HG03025 (cell line): ENCODE data around the gene RHOJ.

ENCODE experiments used
- ATAC-seq: cut with Tn5 transposase; IDR thresholded peaks from one replicate; pipeline ENCODE4 v1.9.1; 2021; ENCODE audit warnings: mild to moderate bottlenecking, moderate library complexity; ENCODE audit not compliant: unreplicated experiment, low FRiP score

RHOJ gene

GRCh38 chr14:63205044-63205575 lies 867 bp downstream of the RHOJ start:
- no peak for ATAC-seq

GRCh38 chr14:63205866-63206265 lies 1.6 kb downstream of the RHOJ start:
- ATAC-seq: no peak

- ATAC-seq: no peak
These were observed 4.9 kb downstream of the RHOJ start for GRCh38 chr14:63209160-63209559.

GRCh38 chr14:63210812-63211211 lies 6.6 kb downstream of the RHOJ start:
- ATAC-seq: no peak

- no peak for ATAC-seq
These were observed 8.0 kb downstream of the RHOJ start for GRCh38 chr14:63212209-63212608.

GRCh38 chr14:63212776-63213500 lies 8.7 kb downstream of the RHOJ start:
- ATAC-seq: no peak

GRCh38 chr14:63214417-63215196 lies 10.4 kb downstream of the RHOJ start:
- no peak for ATAC-seq

GRCh38 chr14:63220526-63220925 lies 16.3 kb downstream of the RHOJ start:
- no peak for ATAC-seq

- no peak for ATAC-seq
These were observed 19.4 kb downstream of the RHOJ start for GRCh38 chr14:63223596-63223995.

- no peak for ATAC-seq
These were observed 20.0 kb downstream of the RHOJ start for GRCh38 chr14:63224196-63224595.

- ATAC-seq: no peak
These were observed 24.0 kb downstream of the RHOJ start for GRCh38 chr14:63228217-63228616.

GRCh38 chr14:63229330-63230059 lies 25.3 kb downstream of the RHOJ start:
- ATAC-seq: no peak

GRCh38 chr14:63231766-63232165 lies 27.5 kb downstream of the RHOJ start:
- no peak for ATAC-seq

GRCh38 chr14:63237791-63238190 lies 33.5 kb downstream of the RHOJ start:
- no peak for ATAC-seq

GRCh38 chr14:63240221-63240620 lies 36.0 kb downstream of the RHOJ start:
- ATAC-seq: no peak

GRCh38 chr14:63241096-63241495 lies 36.9 kb downstream of the RHOJ start:
- no peak for ATAC-seq

- ATAC-seq: no peak
These were observed 39.4 kb downstream of the RHOJ start for GRCh38 chr14:63243646-63244045.

GRCh38 chr14:63245893-63246292 lies 41.6 kb downstream of the RHOJ start:
- no peak for ATAC-seq

- ATAC-seq: no peak
These were observed 44.0 kb downstream of the RHOJ start for GRCh38 chr14:63248211-63248610.

- ATAC-seq: no peak
These were observed 44.8 kb downstream of the RHOJ start for GRCh38 chr14:63249092-63249491.

- no peak for ATAC-seq
These were observed 53.1 kb downstream of the RHOJ start for GRCh38 chr14:63257299-63257698.
